ENCODE results near the gene ANXA6.

Gene ANXA6

DNA sequence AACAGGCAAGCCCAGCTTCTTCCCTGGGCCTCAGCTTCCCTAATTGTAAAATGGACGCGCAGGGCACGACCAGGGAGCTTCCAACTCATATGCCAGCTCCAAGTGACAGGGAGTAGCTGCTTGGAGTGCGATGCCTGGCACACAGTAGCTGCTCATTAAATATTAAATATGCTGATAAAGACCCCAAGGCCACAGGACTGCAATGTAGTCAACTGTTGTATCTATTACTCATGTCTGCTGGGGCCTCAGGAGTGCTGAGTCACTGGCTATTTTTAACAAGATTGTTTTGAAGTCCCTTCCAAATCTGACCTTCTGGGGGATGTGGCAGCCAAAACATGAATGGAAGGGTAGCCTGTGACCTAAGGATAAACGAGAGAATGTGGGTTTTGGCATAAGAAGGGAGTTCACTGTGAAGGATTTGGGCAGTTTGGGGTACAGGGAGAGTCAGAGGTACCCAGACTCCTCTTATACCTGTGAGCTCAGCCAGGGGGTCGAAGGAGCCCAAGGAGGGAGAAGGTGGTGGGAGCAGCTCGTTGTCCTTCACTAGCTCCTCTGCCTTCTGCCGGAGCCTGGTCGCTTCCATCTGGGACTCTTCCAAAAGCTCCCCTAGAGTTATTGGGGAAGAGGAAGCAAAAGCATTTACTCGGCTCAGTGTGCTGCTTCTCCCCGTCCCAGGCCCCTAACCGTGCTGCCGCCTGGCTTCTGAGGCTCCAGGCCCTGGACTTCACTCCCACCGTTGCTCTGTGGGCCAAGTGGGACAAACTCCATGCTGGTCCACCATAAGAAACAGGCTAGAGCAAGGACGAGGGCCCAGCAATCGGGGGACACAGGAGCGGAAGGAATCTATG, 94.2 kb downstream of the ANXA6 start:
- no peak for DNase-seq (ENCODE audit: low spot score)

DNA sequence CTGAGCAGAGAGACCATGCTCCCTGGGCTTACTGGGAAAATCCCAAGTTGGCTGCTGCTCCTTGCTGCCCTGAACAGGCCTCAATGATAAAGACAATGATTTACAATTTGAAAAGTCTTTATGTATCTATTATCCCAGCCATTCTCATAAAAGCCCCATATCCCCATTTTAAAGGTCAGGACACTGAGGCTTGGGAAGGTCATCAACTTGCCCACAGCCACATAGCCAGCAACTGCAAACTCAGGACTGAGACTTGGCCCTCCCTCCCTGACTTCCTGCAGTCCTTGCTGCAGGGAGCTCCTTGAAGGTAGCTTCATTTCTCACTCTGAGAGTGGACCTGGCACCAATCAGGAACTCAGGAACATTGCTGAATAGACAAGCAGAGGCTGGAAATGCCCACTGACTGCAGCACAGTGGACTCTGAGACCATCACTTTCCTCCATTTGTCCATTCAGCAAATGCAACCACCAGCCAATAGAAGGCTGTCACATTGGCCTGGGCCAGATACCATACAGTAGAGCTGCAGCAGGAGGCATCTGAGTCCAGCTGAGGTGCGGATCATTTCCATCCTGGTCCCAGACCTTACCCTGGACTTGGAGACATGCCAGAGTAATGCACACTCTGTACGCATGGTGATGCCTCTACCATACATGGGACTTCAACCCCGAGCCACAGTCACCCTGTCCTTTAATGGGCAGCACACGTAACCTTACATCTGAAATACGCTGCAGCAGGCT, 95.0 kb downstream of the ANXA6 start:
- no peak for DNase-seq (ENCODE audit: low spot score)

DNA sequence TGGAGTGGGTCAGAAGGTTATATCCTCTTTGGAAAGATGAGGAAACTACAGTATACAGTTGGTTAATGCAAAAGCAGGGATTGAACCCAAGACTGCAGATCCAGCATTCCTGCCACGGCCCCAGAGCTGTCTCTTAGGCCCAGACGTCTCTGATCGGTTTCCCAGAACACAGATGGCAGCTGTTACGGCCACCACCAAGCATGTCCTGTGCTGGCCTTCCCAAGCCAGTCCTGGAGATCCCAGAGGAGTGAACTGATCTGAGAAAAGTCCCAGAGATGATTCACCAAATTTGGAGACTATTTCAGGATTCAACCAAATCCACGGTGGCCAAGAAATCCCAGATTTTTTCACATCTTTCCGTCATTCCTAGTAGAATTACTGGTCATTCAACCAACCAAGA, 96.8 kb downstream of the ANXA6 start:
- no peak for DNase-seq (ENCODE audit: low spot score)

DNA sequence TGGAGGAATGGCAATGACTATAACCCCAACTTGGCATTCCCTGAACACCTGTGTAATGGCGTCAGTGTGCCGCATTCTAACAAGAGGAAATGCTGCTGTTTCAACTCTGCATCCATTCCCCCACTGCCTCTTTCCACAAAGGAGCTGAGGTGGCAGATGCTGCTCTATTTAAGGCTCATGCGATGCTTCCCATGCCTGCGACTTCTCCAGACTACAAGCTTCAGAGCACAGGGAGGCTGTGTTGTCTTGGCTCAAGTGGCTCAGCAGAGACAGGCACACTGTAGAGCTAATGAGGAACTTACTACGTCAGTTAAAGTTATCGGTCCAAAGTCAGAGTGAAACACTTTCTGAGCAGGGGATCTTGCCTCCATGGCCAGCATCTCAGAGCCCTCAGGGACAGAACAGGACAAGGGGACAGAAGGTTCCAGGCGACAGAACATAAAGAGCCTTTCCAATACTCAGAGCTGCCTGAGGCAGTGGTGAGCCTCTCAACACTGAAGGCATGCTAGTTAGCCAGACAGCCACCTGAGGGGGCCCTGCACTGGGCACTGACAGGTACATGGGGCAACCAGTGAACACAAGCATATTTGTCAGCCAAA, 98.6 kb downstream of the ANXA6 start:
- DNase-seq (ENCODE audit: low spot score) = no peak

DNA sequence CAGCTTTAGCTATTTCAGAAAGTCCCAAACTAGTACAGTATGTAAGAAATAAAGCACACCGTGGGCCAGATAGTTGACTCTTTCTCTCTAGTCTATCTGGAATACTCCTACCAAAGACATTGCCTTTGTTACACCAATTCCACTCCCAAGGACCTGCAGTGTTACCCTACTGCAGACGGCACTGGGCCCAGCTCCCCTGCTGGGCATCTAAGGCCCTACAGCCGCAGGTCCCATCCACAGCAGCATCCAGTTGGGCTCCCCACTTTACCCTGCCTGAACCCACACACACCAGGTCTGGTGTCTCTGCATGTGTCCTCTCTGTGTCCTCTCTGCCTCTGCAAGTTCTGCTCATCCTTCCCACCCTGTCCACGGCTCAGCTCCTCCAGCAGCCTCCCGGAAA, 99.3 kb downstream of the ANXA6 start:
- DNase-seq (ENCODE audit: low spot score) = no peak

DNA sequence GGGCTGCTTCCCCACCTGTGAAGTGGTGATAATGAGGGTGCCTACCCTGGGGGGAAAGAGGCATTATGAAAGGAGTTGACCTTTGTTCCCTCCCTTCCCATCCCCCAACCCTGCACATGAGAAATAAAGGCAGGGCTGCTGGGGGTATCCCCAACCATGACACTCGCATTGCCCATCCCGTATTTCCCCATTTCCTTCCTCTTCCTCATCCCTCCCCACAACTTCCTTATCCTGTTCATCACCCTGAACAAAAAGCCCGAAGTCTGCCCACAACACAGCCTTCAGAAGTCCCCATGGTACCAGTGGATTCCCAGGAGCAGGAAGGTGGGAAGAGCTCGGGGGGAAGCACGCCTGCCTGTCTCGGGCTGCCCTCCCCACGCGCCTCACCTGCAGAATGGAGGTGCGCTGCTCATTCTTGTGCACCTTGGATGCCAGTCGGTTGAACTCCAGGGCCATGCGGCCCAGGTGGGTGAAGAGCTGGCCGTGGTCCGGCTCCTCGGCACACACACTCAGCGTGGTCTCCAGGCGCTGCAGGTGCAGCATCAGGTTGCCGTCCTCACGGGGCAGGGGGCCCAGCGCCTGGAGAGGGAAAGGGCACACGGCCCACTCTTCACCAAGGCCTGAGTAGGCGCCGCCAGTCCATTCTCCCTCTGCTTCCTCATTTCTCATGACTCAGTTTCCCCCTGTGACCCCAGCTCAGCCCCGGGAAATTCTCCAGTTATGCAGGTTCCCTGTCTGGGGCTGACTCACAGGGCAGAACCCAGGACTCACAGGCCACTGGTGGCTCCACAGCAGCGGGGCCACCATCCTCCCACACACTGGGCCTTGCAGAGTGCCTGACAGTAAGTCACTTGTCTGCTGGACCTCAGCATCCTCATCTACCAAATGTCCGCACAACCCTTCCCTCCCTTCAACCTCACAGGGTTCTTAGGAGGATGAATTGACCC, 100.9 kb downstream of the ANXA6 start:
- DNase-seq (ENCODE audit: low spot score) = no peak

DNA sequence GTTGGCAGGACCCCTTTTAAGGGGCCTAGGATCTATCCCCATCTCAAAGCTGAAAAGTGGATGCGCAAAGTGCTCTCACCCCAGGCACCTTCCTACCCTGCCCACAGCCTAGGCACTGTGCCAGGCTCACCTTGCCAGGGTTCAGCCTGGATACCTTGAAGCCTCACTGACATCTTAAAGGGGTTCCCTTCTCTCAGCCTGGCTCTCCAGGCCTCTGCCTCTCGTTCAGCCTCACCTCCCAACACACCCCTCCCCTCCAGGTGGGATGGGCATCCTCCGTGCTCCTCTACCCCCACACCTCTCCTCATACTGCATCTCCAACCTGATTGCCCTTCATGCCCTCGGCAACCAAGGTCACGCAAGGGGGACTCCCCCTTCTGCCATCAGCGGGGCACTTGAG, 102.2 kb downstream of the ANXA6 start:
- no peak for DNase-seq (ENCODE audit: low spot score)

DNA sequence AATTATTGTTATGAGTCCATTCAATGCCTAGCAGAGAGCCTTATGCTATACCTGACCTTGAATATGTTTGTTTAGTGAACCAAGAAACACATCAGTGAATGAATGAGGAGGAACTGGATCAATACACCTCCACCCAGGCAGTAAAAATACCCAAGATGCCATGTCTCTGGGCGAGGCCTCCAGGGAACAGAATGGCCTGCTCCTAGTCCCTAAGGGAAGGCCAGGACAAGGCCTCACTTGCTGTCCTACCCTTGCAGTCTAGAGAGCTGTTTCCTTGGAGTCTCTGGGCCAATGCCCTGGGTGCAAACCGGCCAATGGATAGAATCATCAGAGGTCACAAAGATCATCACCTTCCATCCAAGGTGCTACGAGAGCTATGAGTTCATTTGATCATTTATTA, 102.9 kb downstream of the ANXA6 start:
- no peak for DNase-seq (ENCODE audit: low spot score)

DNA sequence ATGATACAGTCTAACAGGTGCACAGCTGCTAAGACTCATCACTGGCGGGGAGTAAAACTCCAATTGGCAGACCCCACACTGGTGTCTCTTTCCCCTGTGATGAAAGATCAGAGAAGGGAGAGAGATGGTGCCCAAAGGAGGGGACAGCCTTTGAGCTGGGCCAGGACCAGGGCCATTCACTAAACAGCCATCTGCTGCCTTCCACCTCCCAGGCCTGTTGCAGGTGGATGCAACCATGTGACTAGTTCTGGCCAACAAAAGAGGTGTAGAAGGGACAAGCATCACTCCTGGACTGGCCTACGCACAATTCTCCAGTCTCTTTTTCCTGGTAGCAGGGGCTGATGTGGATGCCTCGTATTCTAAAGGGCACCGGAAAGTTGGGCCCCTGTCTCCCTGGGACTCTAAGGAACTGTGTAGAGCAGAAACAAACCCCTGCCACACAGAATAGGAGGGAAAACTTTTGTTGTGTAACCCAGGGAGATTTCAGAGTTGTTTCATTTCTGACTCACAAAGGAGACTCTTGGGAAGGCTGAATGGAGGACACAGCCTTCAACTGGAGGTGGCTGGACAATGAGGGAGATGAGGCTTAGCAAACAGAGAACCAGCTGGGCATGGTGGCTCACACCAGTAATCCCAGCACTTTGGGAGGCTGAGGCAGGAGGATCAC, 103.7 kb downstream of the ANXA6 start:
- no peak for DNase-seq (ENCODE audit: low spot score)

DNA sequence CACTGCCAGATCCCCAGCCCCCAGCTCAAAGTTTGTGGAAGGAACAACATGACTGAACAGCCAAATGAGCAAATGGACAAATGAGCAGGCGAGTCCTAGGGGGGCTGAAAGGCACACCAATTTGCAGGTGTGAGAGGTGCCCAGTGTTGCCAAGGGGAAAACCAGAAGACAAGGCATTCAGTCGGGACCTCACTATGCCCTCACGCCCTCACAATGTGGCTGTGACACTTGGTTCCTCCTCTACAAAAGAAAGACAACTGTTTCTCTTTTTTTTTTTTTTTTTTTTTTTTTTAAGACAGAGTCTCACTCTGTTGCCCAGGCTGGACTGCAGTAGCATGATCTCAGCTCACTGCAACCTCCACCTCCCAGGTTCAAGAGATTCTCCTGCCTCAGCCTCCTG, 104.7 kb downstream of the ANXA6 start:
- DNase-seq (ENCODE audit: low spot score) = no peak

DNA sequence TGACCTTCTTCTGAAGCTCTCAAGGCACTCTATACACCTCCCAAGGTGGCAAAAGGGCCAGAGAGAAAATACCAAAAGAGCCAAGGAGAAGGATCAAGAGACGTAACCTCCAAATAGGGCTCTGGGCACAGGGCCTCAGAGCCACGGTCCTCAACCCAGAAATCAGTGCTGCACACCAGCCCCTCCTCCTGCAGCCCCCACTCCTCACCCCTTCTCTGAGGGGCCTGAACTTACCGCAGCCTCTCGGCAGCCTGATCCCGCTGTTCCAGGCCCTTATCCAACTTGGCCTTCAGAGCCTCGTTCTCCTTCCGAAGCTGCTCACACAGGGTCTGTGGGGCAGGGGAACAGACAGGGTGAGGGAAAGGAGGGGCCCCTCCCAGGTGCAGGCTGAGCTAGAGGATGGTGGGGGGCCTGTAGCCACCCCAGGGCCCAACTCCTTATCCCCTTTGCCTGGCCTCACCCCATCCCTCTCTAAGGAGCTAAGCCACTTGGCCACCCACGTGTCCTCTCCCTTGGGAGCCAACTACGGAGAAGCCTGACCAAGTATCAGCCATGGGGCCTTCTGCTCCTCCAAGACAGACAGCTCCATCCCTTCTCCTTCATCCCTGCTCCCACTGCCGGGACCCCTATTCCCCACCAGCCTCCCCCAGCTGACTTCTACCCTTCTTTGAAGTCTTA, 105.5 kb downstream of the ANXA6 start:
- no peak for DNase-seq (ENCODE audit: low spot score)

DNA sequence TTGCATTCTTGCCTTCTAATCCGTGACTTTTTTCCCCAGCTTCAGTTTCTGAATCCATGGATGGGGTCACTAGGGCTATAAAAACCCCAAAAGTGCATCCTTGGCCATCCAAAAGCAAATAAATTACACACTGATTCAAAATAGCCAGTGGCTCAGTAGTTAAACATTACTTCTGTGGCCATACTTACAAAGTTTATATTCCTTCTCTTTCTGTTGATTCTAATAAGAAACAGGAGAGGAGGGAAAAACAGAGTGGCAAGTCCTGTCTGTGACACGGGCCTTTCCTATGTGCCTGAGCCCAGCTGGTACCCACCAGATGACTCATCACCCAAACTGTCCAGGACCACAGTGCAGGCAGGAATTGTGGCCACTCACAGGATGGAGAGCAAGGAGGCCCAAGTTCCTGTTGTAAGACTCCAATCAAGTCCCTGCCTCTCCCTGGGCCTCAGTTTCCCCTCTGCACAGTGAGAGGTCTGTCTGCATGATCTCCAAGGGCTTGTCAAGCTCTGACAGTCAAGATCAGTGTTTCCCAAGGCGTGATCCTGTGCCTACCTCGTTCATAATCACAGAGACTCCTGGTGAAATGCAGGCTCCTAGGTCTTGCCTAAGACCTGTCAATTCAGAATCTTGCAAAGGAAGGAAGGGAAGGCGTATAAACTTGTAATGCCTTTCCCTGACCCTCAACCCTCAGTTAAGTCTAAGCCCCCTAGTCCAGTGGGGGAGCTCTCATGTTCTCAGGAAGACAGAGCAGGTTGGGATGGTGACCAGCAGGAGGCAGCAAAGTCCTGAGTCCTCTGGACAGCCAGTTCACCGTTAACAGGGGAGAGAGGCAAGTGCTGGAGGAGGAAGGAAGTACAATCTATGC, 106.3 kb downstream of the ANXA6 start:
- DNase-seq (ENCODE audit: low spot score) = peak; percentile 82
